ENCODE data around the gene FADS2. TPM values are rescaled to one million over a fixed set of nuclear protein-coding genes. Genes with fewer than 3 reads are reported as not detected.

Gene FADS2
- total RNA-seq, 2 donors from 2014 or later = 23.3 to 70.4 TPM

GRCh38 chr11:61864814-61865775 lies 37.0 kb downstream of the FADS2 start:
- H3K27ac Mint-ChIP-seq = no peak overlapping the region
- no peak for ATAC-seq (replicated peaks in 1 of 2)
- H3K4me3 Mint-ChIP-seq = no peak overlapping the region
- H3K9me3 Mint-ChIP-seq = no peaks in the 10 kb centered on the region
- no peaks in the 10 kb centered on the region for H3K27me3 Mint-ChIP-seq (ENCODE audit: low read depth)
- no peaks in the 10 kb centered on the region for H3K4me1 Mint-ChIP-seq (ENCODE audit: low read depth)
- DNase-seq = no peak
- H3K36me3 Mint-ChIP-seq (ENCODE audit: insufficient read depth in 2 of 2) = peaks cover 0 to 2% of the 10 kb centered on the region in 2 donors

- no peak overlapping the region for H3K4me3 Mint-ChIP-seq
- H3K9me3 Mint-ChIP-seq = no peaks in the 10 kb centered on the region
- DNase-seq (no peak), ATAC-seq (replicated peaks in 1 of 2) (no peak)
- no peak overlapping the region for H3K27ac Mint-ChIP-seq
- H3K4me1 Mint-ChIP-seq (ENCODE audit: low read depth) = peaks cover 4% of the 10 kb centered on the region
- H3K36me3 Mint-ChIP-seq (ENCODE audit: insufficient read depth in 2 of 2) = peaks cover 0 to 2% of the 10 kb centered on the region in 2 donors
- H3K27me3 Mint-ChIP-seq (ENCODE audit: low read depth) = no peaks in the 10 kb centered on the region
Observed at GRCh38 chr11:61866231-61866957, 38.3 kb downstream of the FADS2 start.

- H3K36me3 Mint-ChIP-seq (ENCODE audit: insufficient read depth in 2 of 2) = no peaks in the 10 kb centered on the region
- DNase-seq (no peak), ATAC-seq (replicated peaks in 1 of 2) (no peak)
- H3K4me3 Mint-ChIP-seq = no peak overlapping the region
- peaks cover 5% of the 10 kb centered on the region for H3K4me1 Mint-ChIP-seq (ENCODE audit: low read depth)
- H3K9me3 Mint-ChIP-seq = no peaks in the 10 kb centered on the region
- no peaks in the 10 kb centered on the region for H3K27me3 Mint-ChIP-seq (ENCODE audit: low read depth)
- no peak overlapping the region for H3K27ac Mint-ChIP-seq
Observed at GRCh38 chr11:61866958-61867343, 38.9 kb downstream of the FADS2 start.

GRCh38 chr11:61868571-61869428 lies 40.7 kb downstream of the FADS2 start:
- DNase-seq (no peak), ATAC-seq (replicated peaks in 1 of 2) (no peak)
- Mint-ChIP-seq H3K4me3 (no peak overlapping the region), H3K27ac (no peak overlapping the region), H3K9me3 (no peaks in the 10 kb centered on the region), H3K27me3 (ENCODE audit: low read depth) (no peaks in the 10 kb centered on the region), H3K4me1 (ENCODE audit: low read depth) (peaks cover 5% of the 10 kb centered on the region), H3K36me3 (ENCODE audit: insufficient read depth in 2 of 2) (no peaks in the 10 kb centered on the region)

GRCh38 chr11:61869429-61869707 lies 41.3 kb downstream of the FADS2 start:
- no peak for DNase-seq
- Mint-ChIP-seq H3K27me3 (ENCODE audit: low read depth) (no peaks in the 10 kb centered on the region), H3K4me1 (ENCODE audit: low read depth) (peaks cover 5% of the 10 kb centered on the region), H3K9me3 (no peaks in the 10 kb centered on the region), H3K4me3 (no peak overlapping the region), H3K27ac (no peak overlapping the region), H3K36me3 (ENCODE audit: insufficient read depth in 2 of 2) (no peaks in the 10 kb centered on the region)
- no peak for ATAC-seq (replicated peaks in 1 of 2)

- H3K27me3 Mint-ChIP-seq (ENCODE audit: low read depth) = no peaks in the 10 kb centered on the region
- H3K36me3 Mint-ChIP-seq (ENCODE audit: insufficient read depth in 2 of 2) = no peaks in the 10 kb centered on the region
- no peak overlapping the region for H3K27ac Mint-ChIP-seq
- H3K4me1 Mint-ChIP-seq (ENCODE audit: low read depth) = peaks cover 5% of the 10 kb centered on the region
- ATAC-seq (replicated peaks in 1 of 2) (no peak), DNase-seq (no peak)
- no peaks in the 10 kb centered on the region for H3K9me3 Mint-ChIP-seq
- H3K4me3 Mint-ChIP-seq = no peak overlapping the region
Observed at GRCh38 chr11:61869708-61870451, 41.8 kb downstream of the FADS2 start.

GRCh38 chr11:61870541-61871031 lies 42.5 kb downstream of the FADS2 start:
- ATAC-seq (replicated peaks in 1 of 2) (no peak), DNase-seq (no peak)
- Mint-ChIP-seq H3K27me3 (ENCODE audit: low read depth) (no peaks in the 10 kb centered on the region), H3K4me3 (no peak overlapping the region), H3K27ac (no peak overlapping the region), H3K9me3 (no peaks in the 10 kb centered on the region), H3K36me3 (ENCODE audit: insufficient read depth in 2 of 2) (no peaks in the 10 kb centered on the region), H3K4me1 (ENCODE audit: low read depth) (peaks cover 5% of the 10 kb centered on the region)

GRCh38 chr11:61871158-61871597 lies 43.1 kb downstream of the FADS2 start:
- no peaks in the 10 kb centered on the region for H3K27me3 Mint-ChIP-seq (ENCODE audit: low read depth)
- DNase-seq = peak; percentile 76 to 82
- H3K4me1 Mint-ChIP-seq (ENCODE audit: low read depth) = peaks cover 5% of the 10 kb centered on the region
- H3K4me3 Mint-ChIP-seq = peak overlapping the region; percentile 75 to 82
- H3K36me3 Mint-ChIP-seq (ENCODE audit: insufficient read depth in 2 of 2) = no peaks in the 10 kb centered on the region
- no peak overlapping the region for H3K27ac Mint-ChIP-seq
- ATAC-seq (replicated peaks in 1 of 2) = peak; percentile 94 to 98
- H3K9me3 Mint-ChIP-seq = no peaks in the 10 kb centered on the region

- H3K36me3 Mint-ChIP-seq (ENCODE audit: insufficient read depth in 2 of 2) = no peaks in the 10 kb centered on the region
- no peak overlapping the region for H3K27ac Mint-ChIP-seq
- no peak for ATAC-seq (replicated peaks in 1 of 2)
- no peak overlapping the region for H3K4me3 Mint-ChIP-seq
- peaks cover 5% of the 10 kb centered on the region for H3K4me1 Mint-ChIP-seq (ENCODE audit: low read depth)
- no peak for DNase-seq
- H3K27me3 Mint-ChIP-seq (ENCODE audit: low read depth) = no peaks in the 10 kb centered on the region
- H3K9me3 Mint-ChIP-seq = no peaks in the 10 kb centered on the region
Observed at GRCh38 chr11:61872935-61873565, 45.0 kb downstream of the FADS2 start.

GRCh38 chr11:61873588-61874376 lies 45.7 kb downstream of the FADS2 start:
- Mint-ChIP-seq H3K9me3 (no peaks in the 10 kb centered on the region), H3K4me3 (no peak overlapping the region), H3K36me3 (ENCODE audit: insufficient read depth in 2 of 2) (no peaks in the 10 kb centered on the region), H3K27ac (no peak overlapping the region), H3K27me3 (ENCODE audit: low read depth) (no peaks in the 10 kb centered on the region), H3K4me1 (ENCODE audit: low read depth) (peaks cover 5% of the 10 kb centered on the region)
- DNase-seq (no peak), ATAC-seq (replicated peaks in 1 of 2) (no peak)

- Mint-ChIP-seq H3K4me3 (no peak overlapping the region), H3K9me3 (no peaks in the 10 kb centered on the region), H3K36me3 (ENCODE audit: insufficient read depth in 2 of 2) (no peaks in the 10 kb centered on the region), H3K27ac (no peak overlapping the region), H3K27me3 (ENCODE audit: low read depth) (no peaks in the 10 kb centered on the region), H3K4me1 (ENCODE audit: low read depth) (peaks cover 5% of the 10 kb centered on the region)
- no peak for ATAC-seq (replicated peaks in 1 of 2)
- DNase-seq = no peak
Observed at GRCh38 chr11:61874377-61874809, 46.3 kb downstream of the FADS2 start.

Measured in activated T-cell treated with anti-CD3 and anti-CD28 coated beads, Interleukin-2, amount 50 U/mL, for 72 hours (primary cell).